ENCODE results near the gene MYB. TPM values are rescaled to one million over a fixed set of nuclear protein-coding genes. Genes with fewer than 3 reads are reported as not detected.

MYB gene
- total and polyA plus RNA-seq, 2 donors (not counting 1 experiment from before 2014, with no cell fraction given) = under 0.01 to 0.16 TPM

DNA sequence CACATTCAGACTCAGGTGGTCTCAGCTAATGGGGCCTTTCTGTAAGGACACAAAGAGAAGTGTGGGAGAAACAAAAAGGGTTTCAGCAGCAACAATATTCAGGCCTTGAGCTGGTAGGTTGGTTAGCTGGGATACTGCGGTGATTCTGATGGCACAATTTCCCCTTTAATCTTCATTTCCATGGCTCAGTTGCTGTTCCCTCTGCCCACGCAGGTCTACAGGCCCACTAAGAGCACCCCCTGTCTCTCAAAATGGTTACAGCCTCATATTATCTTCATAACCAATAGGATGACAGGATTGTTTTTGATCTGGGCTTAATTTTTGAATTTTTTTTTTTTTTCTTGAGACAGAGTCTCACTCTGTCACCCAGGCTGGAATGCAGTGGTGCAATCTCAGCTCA lies 48.9 kb downstream of the MYB start:
- TF ChIP-seq, protein P1, sequence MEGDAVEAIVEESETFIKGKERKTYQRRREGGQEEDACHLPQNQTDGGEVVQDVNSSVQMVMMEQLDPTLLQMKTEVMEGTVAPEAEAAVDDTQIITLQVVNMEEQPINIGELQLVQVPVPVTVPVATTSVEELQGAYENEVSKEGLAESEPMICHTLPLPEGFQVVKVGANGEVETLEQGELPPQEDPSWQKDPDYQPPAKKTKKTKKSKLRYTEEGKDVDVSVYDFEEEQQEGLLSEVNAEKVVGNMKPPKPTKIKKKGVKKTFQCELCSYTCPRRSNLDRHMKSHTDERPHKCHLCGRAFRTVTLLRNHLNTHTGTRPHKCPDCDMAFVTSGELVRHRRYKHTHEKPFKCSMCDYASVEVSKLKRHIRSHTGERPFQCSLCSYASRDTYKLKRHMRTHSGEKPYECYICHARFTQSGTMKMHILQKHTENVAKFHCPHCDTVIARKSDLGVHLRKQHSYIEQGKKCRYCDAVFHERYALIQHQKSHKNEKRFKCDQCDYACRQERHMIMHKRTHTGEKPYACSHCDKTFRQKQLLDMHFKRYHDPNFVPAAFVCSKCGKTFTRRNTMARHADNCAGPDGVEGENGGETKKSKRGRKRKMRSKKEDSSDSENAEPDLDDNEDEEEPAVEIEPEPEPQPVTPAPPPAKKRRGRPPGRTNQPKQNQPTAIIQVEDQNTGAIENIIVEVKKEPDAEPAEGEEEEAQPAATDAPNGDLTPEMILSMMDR (conservative IDR thresholded peaks at IDR 0.05 in 1 of 2, IDR thresholded peaks at IDR 0.05 in 1 of 2; ENCODE audit: low read depth in 1 of 2, low read length in 2 of 2) = no peak
- no peak for TF ChIP-seq EZH2 (IDR thresholded peaks at IDR 0.05; ENCODE audit: low read length, missing control alignments)
- H3K9me3 ChIP-seq (ENCODE audit: control insufficient read depth, insufficient read depth, low read depth, low read length) = no peaks in the 10 kb centered on the region
- no peak for DNase-seq (ENCODE audit: low read depth in 2 of 2)

DNA sequence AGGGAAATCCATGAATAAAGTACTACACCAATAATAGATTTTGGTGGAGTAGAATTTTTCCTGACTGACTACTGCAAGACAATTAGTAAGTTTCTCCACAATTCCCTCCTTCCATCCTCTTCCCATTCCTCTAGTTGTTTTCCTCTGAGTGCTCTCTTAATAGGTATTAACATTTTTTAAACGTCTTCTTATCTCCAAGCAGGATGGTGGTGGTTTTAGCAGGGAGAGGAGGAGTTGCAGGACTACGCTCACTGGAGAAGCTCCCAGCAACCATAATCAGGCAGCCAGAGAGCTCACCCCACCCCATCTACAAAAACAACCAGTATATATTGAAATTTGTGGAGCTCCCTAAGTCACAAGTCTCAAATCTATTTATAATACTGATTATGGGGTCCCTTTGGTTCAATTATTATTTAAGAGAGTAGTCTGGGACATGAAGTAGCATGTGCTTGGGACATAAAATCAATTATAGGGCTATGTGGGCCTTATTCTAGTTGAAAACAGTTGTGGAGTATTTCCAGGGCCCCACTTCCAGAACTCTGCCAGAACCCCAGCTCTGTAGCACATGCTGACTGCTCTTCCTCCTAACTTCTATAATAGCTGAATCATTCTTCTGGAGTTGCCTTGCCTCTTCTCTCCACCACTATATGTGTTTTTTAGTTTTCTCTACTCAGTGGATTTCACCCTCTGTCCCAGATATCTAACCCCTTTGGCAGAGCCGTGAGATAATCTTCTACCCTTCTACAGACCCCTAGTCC lies 49.8 kb downstream of the MYB start:
- no peak overlapping the region for H3K4me2 ChIP-seq (ENCODE audit: extremely low read depth, insufficient read depth, low read length)
- no peaks in the 10 kb centered on the region for H3K4me1 ChIP-seq (ENCODE audit: control insufficient read depth, extremely low read depth, insufficient read depth, low read length)
- no peaks in the 10 kb centered on the region for H3K79me2 ChIP-seq (ENCODE audit: control insufficient read depth, insufficient read depth, low read length)
- H4K20me1 ChIP-seq (ENCODE audit: control insufficient read depth, extremely low read depth, insufficient read depth, low read length) = no peaks in the 10 kb centered on the region
- H3K9me3 ChIP-seq (ENCODE audit: control insufficient read depth, insufficient read depth, low read depth, low read length) = no peaks in the 10 kb centered on the region
- peak in 1 of 2 donors; percentile 34 for DNase-seq (ENCODE audit: low read depth in 2 of 2)
- H3K27ac ChIP-seq (ENCODE audit: insufficient read depth, low read length) = no peak overlapping the region
- no peaks in the 10 kb centered on the region for H3K36me3 ChIP-seq (ENCODE audit: control insufficient read depth, insufficient read depth, low read length)
- TF ChIP-seq EZH2 (IDR thresholded peaks at IDR 0.05; ENCODE audit: low read length, missing control alignments) = no peak
- TF ChIP-seq, protein P1 (conservative IDR thresholded peaks at IDR 0.05 in 1 of 2, IDR thresholded peaks at IDR 0.05 in 1 of 2; ENCODE audit: low read depth in 1 of 2, low read length in 2 of 2) = no peak
- H3K4me3 ChIP-seq (replicated peaks in 1 of 4; ENCODE audit: control extremely low read depth in 1 of 4, insufficient read depth in 1 of 4, low read depth in 3 of 4, low read length in 4 of 4) = no peak overlapping the region
- H3K9ac ChIP-seq (ENCODE audit: insufficient read depth, low read length) = no peak overlapping the region
- H3K27me3 ChIP-seq (ENCODE audit: control insufficient read depth, insufficient read depth, low read length) = no peaks in the 10 kb centered on the region
- H2AFZ ChIP-seq (ENCODE audit: low read length) = no peak overlapping the region

More for the DNA sequence above, 48.9 kb downstream of the MYB start:
- Histone ChIP-seq H2AFZ (ENCODE audit: low read length) (no peak overlapping the region), H3K9ac (ENCODE audit: insufficient read depth, low read length) (no peak overlapping the region), H3K79me2 (ENCODE audit: control insufficient read depth, insufficient read depth, low read length) (no peaks in the 10 kb centered on the region), H3K27ac (ENCODE audit: insufficient read depth, low read length) (no peak overlapping the region), H3K4me3 (replicated peaks in 1 of 4; ENCODE audit: control extremely low read depth in 1 of 4, insufficient read depth in 1 of 4, low read depth in 3 of 4, low read length in 4 of 4) (no peak overlapping the region), H3K36me3 (ENCODE audit: control insufficient read depth, insufficient read depth, low read length) (no peaks in the 10 kb centered on the region), H3K4me2 (ENCODE audit: extremely low read depth, insufficient read depth, low read length) (no peak overlapping the region), H3K4me1 (ENCODE audit: control insufficient read depth, extremely low read depth, insufficient read depth, low read length) (no peaks in the 10 kb centered on the region), H3K27me3 (ENCODE audit: control insufficient read depth, insufficient read depth, low read length) (no peaks in the 10 kb centered on the region), H4K20me1 (ENCODE audit: control insufficient read depth, extremely low read depth, insufficient read depth, low read length) (no peaks in the 10 kb centered on the region)

DNA sequence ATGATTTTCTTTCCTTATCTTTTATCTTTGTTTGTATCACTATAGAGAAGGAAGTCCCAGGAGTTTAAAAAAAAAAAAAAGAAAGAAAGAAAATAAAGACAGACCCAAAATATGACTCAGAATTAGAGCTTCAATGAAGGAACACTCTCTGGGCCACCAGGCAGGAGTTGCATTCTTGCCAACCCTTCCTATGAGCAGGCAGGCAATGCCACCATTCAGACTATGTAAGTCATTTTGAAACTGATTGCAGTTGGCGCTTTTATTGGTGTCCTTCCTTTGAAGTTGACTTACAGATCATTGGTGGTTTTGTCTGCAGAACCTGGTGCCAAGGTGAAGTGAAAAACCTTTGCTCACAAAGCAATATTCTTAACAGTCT lies 50.3 kb downstream of the MYB start:
- TF ChIP-seq, protein P1 (conservative IDR thresholded peaks at IDR 0.05 in 1 of 2, IDR thresholded peaks at IDR 0.05 in 1 of 2; ENCODE audit: low read depth in 1 of 2, low read length in 2 of 2) = no peak
- TF ChIP-seq EZH2 (IDR thresholded peaks at IDR 0.05; ENCODE audit: low read length, missing control alignments) = no peak
- Histone ChIP-seq H3K4me3 (replicated peaks in 1 of 4; ENCODE audit: control extremely low read depth in 1 of 4, insufficient read depth in 1 of 4, low read depth in 3 of 4, low read length in 4 of 4) (no peak overlapping the region), H3K79me2 (ENCODE audit: control insufficient read depth, insufficient read depth, low read length) (no peaks in the 10 kb centered on the region), H2AFZ (ENCODE audit: low read length) (no peak overlapping the region), H3K4me2 (ENCODE audit: extremely low read depth, insufficient read depth, low read length) (no peak overlapping the region), H3K9ac (ENCODE audit: insufficient read depth, low read length) (no peak overlapping the region), H3K9me3 (ENCODE audit: control insufficient read depth, insufficient read depth, low read depth, low read length) (no peaks in the 10 kb centered on the region), H4K20me1 (ENCODE audit: control insufficient read depth, extremely low read depth, insufficient read depth, low read length) (no peaks in the 10 kb centered on the region), H3K27me3 (ENCODE audit: control insufficient read depth, insufficient read depth, low read length) (no peaks in the 10 kb centered on the region), H3K4me1 (ENCODE audit: control insufficient read depth, extremely low read depth, insufficient read depth, low read length) (no peaks in the 10 kb centered on the region), H3K27ac (ENCODE audit: insufficient read depth, low read length) (no peak overlapping the region), H3K36me3 (ENCODE audit: control insufficient read depth, insufficient read depth, low read length) (no peaks in the 10 kb centered on the region)
- DNase-seq (ENCODE audit: low read depth in 2 of 2) = peak in 1 of 2 donors; percentile 8

All from fibroblast of lung (primary cell).